Measurements from ENCODE around the gene GUCY1A2.

DNA sequence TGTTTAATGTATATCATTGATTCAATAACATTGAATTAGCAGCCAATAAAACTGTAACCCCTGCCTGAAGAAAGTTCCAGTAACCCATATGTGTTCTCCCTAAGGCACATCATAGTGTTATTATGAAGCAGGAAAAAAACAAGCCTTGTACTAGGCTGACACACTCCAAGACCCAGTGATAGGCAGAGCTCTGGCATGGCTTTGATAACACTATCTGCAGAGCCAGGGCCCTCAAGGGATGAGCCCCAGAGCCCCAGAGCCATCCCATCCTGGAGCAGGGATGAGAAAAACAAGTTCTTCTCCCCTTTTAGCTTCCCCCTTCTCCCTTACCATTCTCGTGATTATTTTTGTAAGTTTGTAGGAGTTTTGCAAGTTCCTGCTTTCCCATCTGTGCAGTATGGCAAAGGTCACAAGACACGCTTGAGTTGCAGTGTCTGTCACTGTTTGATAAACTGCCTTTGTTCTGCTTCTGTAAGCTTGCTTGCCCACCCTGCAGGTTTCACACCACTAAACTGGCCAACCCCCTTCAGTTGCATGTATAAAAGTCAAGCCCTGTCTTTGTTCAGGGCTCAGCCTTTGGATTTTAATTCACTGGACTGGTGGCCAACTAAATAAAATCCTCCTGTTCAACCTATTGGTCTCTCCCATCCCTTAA, 22.3 kb upstream of the GUCY1A2 start:
- TF ChIP-seq, protein P1, sequence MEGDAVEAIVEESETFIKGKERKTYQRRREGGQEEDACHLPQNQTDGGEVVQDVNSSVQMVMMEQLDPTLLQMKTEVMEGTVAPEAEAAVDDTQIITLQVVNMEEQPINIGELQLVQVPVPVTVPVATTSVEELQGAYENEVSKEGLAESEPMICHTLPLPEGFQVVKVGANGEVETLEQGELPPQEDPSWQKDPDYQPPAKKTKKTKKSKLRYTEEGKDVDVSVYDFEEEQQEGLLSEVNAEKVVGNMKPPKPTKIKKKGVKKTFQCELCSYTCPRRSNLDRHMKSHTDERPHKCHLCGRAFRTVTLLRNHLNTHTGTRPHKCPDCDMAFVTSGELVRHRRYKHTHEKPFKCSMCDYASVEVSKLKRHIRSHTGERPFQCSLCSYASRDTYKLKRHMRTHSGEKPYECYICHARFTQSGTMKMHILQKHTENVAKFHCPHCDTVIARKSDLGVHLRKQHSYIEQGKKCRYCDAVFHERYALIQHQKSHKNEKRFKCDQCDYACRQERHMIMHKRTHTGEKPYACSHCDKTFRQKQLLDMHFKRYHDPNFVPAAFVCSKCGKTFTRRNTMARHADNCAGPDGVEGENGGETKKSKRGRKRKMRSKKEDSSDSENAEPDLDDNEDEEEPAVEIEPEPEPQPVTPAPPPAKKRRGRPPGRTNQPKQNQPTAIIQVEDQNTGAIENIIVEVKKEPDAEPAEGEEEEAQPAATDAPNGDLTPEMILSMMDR (IDR thresholded peaks at IDR 0.05): no peak
- no peak for TF ChIP-seq POLR2A (IDR thresholded peaks at IDR 0.05)

Data from uterus (tissue), 2 donors.